ENCODE measurements around the gene KHDC1L. TPM values are rescaled to one million over a fixed set of nuclear protein-coding genes. Genes with fewer than 3 reads are reported as not detected.

KHDC1L gene
- total and polyA plus RNA-seq, 2 of the 4 experiments (the other 2 are of a cell fraction) = 0.18 to 0.68 TPM

GRCh38 chr6:73248192-73248903 lies 23.1 kb upstream of the KHDC1L start:
- Histone ChIP-seq H4K8ac (ENCODE audit: low read depth in 2 of 2, low read length in 2 of 2) (no peak overlapping the region), H3K9ac (ENCODE audit: low read depth, low read length) (no peak overlapping the region), H3K27me3 (ENCODE audit: control insufficient read depth, insufficient read depth, low read length) (no peaks in the 10 kb centered on the region), H3K14ac (replicated peaks; ENCODE audit: low read depth, low read length) (no peak overlapping the region), H3K9me3 (ENCODE audit: control insufficient read depth, insufficient read depth, low read length) (no peaks in the 10 kb centered on the region), H3K4me1 (ENCODE audit: control insufficient read depth, insufficient read depth, low read length) (no peaks in the 10 kb centered on the region), H3K79me1 (ENCODE audit: low read depth in 1 of 2, low read length in 2 of 2) (no peaks in the 10 kb centered on the region), H3K4me3 (ENCODE audit: insufficient read depth, low read depth, low read length) (no peak overlapping the region), H4K20me1 (ENCODE audit: insufficient read depth, low read length) (no peaks in the 10 kb centered on the region), H3K9me1 (ENCODE audit: insufficient read depth, low read length) (no peaks in the 10 kb centered on the region), H2AFZ (replicated peaks; ENCODE audit: low read length, poor library complexity) (no peak overlapping the region), H3K4ac (ENCODE audit: low read depth, low read length) (no peak overlapping the region), H3K18ac (ENCODE audit: low read depth, low read length) (no peak overlapping the region), H2AK9ac (replicated peaks; ENCODE audit: low read depth, low read length, poor library complexity) (no peak overlapping the region), H3K56ac (ENCODE audit: extremely low read depth, insufficient read depth, low read length) (no peak overlapping the region), H2BK20ac (ENCODE audit: low read depth, low read length) (no peak overlapping the region), H2AK5ac (ENCODE audit: low read depth, low read length) (no peak overlapping the region), H3K23ac (ENCODE audit: low read depth, low read length) (no peak overlapping the region), H4K5ac (ENCODE audit: low read depth, low read length) (no peak overlapping the region), H4K91ac (ENCODE audit: insufficient read depth, low read depth, low read length) (no peak overlapping the region), H3K36me3 (ENCODE audit: control insufficient read depth, insufficient read depth, low read length) (no peaks in the 10 kb centered on the region), H3K4me2 (ENCODE audit: low read depth, low read length) (no peak overlapping the region), H2BK5ac (ENCODE audit: low read depth, low read length, poor library complexity, severe bottlenecking) (no peak overlapping the region), H2BK120ac (ENCODE audit: low read depth, low read length) (no peak overlapping the region), H3K27ac (ENCODE audit: insufficient read depth, low read length) (no peak overlapping the region), H2BK15ac (ENCODE audit: low read depth, low read length) (no peak overlapping the region)
- no peak for TF ChIP-seq MAFK (IDR thresholded peaks at IDR 0.05; ENCODE audit: low read depth, low read length)
- TF ChIP-seq FOS (IDR thresholded peaks at IDR 0.05; ENCODE audit: low read depth, low read length) = no peak
- TF ChIP-seq BHLHE40 (IDR thresholded peaks at IDR 0.05; ENCODE audit: low read depth, low read length) = no peak
- no peak for TF ChIP-seq USF2 (IDR thresholded peaks at IDR 0.05; ENCODE audit: low read depth, low read length)
- TF ChIP-seq RAD21 (IDR thresholded peaks at IDR 0.05; ENCODE audit: low read length) = no peak
- TF ChIP-seq SMC3 (IDR thresholded peaks at IDR 0.05; ENCODE audit: low read depth, low read length) = no peak
- TF ChIP-seq MXI1 (IDR thresholded peaks at IDR 0.05; ENCODE audit: borderline replicate concordance, low read depth, low read length) = no peak
- no peak for TF ChIP-seq POLR2A (IDR thresholded peaks at IDR 0.05; ENCODE audit: low read depth, low read length)
- TF ChIP-seq RFX5 (IDR thresholded peaks at IDR 0.05; ENCODE audit: low read depth, low read length) = no peak
- TF ChIP-seq CHD1 (IDR thresholded peaks at IDR 0.05; ENCODE audit: low read depth, low read length) = no peak
- in situ Hi-C loops (cut with MboI; ENCODE audit: low sequenced_read_pairs) (no loop called here), intact Hi-C loops (cut with micrococcal nuclease) (no loop called here), dilution Hi-C loops (cut with HindIII; ENCODE audit: low sequenced_read_pairs, unreplicated experiment) (no loop called here)
- WGBS, 2 experiments (ENCODE audit: extremely low coverage in 2 of 2, insufficient read length in 1 of 2) = no CpG with 5 or more reads among the region's 5 CpGs
- no TSS peak for BruUV-seq (replicated peaks)
- ChIA-PET POLR2A (ENCODE audit: unreplicated experiment) (no interaction called here), CTCF (interaction anchor here (1.1 kb wide), 1 partner anchor 10 kb away, joined by 3 read pairs; no protein-coding TSS in a partner anchor)
- no peak for ATAC-seq (ENCODE audit: low read depth)
- DNase-seq = no peak

Measured in IMR-90 (cell line).